Smooth muscle cell of the brain vasculature (primary cell): ENCODE results near the gene ZNF443.
A peak's percentile ranks its signal among the peaks of the same experiment; 100 is the strongest.
"Not testable (repeated sequence)": the region's sequence is repeated elsewhere in the genome, so short reads cannot be mapped to it uniquely, and the experiment has no call there.

ENCODE experiments used
- DNase-seq: peaks from one replicate; pipeline ENCODE4 v3.0.0-alpha.2; 2012; ENCODE audit warnings: low read depth, low spot score

ZNF443 gene

DNA sequence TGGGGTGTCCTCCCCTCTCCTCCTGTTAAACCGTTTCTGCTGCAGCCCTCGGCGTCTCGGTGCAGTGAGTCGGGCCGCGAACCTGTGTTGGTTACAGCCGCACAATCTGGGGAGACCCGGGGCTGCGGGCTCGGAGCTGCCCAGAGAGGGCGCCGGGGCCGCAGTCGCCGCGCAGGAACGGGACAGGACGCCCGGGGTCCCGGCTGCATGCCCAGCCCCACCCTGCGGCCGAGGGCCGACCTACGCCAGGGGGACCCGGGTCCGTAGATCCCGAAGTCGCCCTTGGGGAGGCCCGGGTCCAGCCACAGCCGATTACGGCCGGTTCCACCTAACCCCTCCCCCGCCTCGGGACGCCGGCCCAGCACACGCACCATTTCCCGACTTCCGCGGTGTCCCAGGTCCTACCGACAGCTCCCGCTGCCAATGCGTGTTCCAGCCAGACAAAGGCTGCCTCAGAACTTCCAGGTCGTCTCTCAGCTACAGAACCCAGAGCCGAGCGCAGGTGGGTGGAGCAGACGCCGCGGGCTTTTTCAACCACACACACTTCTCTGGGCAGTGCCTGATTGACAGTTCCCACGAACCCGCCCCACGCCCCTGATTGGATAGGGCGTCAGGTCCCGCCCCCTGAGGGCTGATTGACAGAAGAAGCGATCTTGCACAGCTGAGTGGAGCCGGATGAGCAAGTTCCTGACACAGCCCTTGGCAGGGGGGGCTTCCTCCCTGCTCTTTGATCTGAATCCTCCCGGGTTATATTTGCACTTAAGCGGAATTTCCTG, at the start of gene ZNF443:
ZNF443 (minus strand) TSS at position 481 of the 776 bp plus-strand sequence; CDS start at position 374, 107 bp downstream.
- peak; percentile 95 for DNase-seq

DNA sequence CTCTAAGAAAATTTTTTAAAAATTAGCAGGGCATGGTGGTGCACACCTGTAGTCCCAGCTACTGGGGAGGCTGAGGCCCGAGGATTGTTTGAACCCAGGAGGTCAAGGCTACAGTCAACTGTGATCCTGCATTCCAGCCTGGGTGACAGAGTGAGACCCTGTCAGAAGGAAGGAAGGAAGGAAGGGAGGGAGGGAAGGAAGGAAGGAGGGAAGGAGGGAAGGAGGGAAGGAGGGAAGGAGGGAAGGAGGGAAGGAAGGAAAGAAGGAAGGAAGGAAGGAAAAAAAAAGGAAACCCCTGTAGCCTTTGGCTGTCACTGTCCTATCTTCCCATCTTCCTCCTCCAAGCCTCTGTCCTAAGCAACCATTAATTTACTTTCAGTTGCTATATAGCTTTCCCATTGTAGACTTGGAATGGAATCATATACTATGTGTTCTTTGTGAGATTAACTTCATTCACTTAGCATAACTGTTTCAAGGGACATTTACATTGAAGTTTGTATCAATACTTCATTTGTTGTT, 45.5 kb upstream of the ZNF443 start:
- DNase-seq = not testable (repeated sequence)

DNA sequence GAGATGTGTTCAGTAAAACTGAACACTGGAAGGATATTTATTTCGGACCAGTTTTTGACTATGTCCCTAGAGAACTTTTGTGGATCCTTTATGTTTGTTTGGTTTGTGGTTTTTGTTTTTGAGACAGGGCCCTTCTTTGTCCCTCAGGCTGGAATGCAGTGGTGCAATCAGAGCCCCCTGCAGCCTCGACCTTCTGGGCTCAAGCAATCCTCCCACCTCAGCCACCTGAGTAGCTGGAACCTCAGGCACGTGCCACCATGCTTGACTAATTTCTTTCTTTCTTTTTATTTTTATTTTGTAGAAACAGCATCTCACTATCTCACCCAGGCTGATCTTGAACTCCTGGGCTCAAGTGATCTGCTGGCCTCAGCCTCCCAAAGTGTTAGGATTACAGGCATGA, 44.8 kb upstream of the ZNF443 start:
- no peak for DNase-seq

DNA sequence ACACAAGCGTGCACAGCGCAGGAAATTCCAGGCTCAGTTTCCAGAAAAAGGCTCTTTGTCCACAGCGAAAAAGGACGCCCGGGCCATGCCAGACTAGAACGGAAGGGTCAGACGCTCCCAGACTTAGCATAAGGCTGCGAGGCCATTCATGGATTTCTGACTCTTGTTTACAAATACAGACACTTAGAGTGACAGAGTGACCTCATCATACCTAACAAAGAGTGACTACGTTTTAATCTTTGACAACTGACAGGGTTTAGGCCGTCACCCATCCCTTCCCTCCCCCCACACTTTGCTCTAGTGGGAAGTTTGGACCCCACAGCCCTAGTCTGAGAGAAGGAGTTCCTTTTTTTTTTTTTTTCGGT, 44.2 kb upstream of the ZNF443 start:
- DNase-seq = no peak

DNA sequence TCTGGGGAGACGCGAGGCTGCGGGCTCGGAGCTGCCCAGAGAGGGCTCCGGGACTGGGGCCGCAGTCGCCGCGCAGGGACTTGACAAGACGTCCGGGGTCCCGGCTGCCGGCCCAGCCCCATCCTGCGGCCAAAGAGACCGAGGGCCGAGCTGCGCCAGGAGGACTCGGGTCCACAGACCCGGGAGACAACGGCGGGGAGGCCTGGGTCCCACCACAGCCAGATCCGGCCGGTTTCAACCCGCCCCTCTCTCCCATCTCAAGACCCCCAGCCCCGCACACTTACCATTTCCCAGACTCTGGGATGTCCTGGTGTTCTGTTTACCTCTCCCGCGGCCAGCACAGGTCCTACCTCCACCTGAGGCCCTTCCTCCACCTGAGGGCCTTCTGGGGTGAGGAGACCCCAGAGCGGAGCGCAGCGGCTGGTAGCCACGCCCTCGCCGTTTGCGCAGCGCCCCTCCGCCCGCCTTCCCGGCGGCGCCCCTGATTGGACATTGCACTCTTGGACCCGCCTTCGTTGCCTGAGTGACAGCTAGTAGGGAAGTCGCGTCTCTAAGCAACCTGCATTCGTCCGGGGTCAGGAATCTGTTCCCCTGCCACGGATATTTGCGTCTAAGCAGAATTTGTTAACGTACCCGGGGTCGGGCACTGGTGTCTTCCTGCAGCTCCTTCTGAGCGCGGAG, 43.7 kb upstream of the ZNF443 start, which contains the start of gene ZNF709:
ZNF709 (minus strand) TSS at position 446 of the 681 bp plus-strand sequence; CDS start at position 287, 159 bp downstream.
- peak; percentile 57 for DNase-seq

DNA sequence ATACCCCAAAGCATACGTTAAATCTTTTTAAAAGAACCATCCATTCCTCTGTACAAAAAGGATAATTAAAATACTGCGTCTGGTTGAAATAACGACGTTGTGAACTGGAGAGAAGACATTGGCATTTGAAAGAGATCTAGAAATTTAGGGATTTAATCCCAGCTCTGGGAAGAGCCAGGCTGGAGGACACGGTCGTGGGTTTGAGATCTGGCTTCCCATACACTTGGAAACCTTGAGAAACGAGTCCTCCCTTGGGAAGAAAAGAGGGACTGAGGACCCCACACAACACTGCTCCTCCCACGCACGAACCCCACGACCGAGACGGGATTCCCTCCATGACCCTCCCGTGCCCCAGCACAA, 43.2 kb upstream of the ZNF443 start:
- no peak for DNase-seq

DNA sequence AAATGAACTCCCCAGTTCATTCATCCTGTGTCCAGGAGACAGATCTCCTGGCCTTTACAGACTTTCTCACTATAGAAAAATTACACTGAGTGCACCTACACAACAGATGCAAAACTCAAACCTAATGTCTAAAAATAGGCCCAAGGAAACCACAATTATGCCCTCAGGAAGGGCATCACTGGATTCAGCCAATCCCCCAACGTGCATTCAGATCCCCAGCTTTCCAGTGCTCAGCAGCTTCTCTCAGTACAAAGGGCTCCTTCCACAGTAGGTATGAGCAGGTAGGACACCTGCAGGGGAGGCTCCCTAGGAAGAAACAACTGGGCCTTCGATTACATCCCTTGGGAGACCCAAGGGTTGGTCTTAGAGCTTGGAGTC, 41.7 kb upstream of the ZNF443 start:
- no peak for DNase-seq

DNA sequence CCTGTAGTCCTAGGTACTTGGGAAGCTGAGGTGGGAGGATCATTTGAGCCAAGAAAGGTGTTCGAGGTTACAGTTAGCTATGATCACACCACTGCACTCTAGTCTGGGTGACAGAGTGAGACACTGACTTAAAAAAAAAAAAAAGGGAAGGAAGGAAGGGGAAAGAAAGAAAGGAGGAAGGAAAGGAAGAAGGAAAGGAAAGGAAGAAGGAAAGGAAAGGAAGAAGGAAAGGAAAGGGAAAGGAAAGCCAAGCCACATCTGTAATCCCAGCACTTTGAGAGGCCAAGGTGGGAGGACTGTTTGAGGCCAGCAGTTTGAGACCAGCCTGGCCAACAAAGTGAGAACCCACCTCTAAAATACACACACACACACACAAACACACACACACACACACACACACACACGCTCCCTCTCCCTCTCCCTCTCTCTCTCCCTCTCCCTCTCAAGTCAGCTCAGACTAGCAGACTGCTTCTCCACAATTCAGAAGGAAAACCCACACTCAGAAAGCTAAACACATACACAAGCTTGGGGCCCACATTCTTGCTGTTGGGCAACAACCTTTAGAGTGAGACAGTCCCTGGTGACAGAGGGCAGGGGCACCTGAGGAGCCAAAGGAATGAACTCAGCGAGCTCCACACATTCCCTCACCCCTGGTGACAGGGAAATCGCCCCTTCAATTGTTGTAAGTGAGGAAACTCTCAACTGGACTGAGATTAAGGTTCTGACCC, 41.1 kb upstream of the ZNF443 start:
- DNase-seq = no peak

DNA sequence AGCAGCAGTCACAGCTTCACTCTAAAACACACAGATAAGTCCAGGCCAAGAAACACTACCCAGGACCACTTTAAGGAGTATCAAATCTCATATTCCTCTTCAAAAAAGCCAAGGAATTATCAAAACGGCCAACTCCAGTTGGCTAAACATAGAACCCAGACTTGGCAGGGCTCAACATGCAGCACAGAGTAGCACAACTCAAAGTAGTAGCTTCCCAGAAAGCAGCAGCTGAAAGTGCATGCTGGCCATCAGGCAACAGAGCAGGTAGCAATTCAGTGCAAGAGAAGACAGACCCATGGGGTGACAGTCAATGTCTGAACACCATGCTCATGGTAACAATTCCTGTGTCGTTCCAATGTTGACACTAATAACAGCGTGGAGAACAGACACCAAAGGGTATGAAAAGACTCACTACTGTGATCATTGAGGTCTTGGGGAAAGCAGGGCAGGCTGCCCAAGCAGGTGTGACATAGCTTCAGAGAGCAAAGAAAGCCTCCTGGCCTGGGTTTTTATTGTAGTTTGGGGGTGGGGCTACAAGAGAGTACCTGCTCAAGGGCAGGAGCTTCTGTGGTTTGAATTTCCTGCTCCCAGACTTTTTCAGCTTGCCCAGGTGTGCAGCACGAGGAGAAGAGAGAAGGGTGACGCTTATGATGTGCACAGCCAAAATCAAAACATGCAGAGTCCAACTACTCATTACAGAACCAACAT, 37.6 kb upstream of the ZNF443 start:
- DNase-seq = no peak

DNA sequence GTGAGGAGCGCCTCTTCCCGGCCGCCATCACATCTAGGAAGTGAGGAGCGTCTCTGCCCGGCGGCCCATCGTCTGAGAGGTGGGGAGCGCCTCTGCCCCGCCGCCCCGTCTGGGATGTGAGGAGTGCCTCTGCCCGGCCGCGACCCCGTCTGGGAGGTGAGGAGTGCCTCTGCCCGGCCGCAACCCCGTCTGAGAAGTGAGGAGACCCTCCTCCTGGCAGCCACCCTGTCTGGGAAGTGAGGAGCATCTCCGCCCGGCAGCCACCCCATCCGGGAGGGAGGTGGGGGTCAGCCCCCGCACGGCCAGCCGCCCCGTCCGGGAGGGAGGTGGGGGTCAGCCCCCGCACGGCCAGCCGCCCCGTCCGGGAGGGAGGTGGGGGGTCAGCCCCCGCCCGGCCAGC, 26.8 kb upstream of the ZNF443 start:
- DNase-seq = not testable (repeated sequence)

DNA sequence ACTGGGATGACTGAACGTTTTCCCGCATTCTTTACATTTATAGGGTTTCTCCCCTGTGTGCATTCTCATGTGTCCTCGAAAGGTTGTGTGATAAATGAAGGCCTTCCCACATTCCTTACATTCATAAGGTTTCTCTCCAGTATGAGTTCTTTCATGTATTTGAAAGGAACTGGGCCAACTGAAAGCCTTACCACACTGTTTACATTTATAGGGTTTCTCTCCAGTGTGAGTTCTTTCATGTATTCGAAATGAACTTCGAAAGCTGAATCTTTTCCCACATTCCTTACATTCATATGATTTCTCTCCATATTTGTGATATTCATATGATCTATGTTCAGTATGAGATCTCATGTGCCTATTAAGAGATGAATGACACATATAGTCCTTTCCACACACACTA, 24.4 kb upstream of the ZNF443 start:
- DNase-seq = no peak

DNA sequence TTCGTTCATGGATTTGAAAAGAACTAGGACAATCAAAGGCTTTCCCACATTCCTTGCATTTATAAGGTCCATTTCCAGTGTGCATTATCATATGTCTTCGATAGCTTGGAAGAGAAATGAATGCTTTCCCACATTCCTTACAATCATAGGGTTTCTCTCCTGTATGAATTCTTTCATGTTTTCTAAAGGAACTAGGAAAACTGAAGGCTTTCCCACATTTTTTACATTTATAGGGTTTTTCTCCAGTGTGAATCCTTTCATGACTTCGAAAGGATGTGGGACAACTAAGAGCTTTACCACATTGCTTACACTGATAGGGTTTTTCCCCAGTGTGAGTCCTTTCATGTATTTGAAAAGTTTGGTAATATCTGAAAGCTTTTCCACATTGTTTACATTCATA, 23.9 kb upstream of the ZNF443 start:
- DNase-seq = no peak

DNA sequence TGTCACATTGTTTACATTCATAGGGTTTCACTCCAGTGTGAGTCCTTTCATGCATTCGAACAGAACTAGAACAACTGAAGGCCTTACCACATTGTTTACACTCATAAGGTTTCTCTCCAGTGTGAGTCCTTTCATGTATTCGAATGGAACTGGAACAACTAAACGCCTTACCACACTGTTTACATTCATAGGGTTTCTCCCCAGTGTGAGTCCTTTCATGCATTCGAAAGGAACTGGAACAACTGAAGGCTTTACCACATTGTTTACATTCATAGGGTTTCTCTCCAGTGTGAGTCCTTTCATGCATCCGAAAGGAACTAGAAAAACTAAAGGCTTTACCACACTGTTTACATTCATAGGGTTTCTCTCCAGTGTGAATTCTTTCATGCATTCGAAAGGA, 23.3 kb upstream of the ZNF443 start:
- DNase-seq = not testable (repeated sequence)

DNA sequence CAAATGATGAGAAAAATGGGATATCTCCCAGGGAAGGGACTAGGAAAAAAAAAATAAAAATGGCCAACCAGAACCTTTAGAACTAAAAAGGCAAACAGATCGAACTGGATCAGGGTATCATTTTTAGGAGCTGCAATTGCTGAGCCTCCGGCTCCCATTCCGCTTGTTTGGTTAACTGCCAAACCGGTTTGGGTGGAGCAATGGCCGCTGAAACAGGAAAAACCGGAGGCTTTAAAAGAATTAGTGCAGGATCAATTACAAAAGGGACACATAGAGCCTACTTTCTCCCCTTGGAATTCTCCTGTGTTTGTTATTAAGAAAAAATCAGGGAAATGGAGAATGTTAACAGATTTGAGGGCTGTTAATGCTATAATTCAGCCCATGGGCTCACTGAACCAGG, 12.7 kb upstream of the ZNF443 start:
- DNase-seq = no peak

DNA sequence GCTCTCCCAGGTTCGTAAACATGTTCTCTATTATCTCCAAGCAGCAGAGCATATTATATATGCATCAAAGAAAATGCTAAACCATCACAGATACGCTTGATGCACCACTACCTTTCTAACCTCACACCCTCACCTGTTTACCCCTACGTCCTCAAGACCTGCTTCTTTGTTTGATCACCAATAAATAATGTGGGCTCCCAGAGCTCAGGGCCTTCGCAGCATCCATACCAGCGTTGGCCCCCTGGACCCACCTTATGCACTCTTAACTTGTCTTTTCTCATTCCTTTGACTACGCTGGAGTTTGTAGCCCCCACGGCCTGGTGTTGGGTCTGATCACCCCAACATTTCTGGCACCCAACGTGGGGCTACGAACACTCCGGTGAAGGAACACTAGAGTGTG, 10.0 kb upstream of the ZNF443 start:
- DNase-seq = no peak

DNA sequence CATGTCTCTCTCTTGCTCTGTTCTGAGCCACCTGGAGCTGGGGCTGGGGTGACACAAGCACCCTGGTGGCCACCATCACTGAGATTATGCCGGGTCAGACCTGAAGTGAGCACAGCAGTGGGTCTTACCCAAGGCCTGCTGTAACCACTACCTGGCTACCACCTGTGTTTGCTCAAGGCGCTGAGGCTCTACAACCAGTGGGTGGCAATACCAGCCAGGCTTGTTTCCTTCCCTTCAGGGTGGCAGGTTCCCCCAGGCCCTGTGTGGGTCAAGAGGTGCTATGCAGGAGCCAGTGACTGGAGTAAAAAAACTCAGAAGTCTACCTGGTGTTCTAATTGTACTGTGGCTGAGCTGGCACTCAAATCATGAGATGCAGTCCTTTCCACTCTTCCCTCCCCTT, 8.0 kb upstream of the ZNF443 start:
- no peak for DNase-seq

DNA sequence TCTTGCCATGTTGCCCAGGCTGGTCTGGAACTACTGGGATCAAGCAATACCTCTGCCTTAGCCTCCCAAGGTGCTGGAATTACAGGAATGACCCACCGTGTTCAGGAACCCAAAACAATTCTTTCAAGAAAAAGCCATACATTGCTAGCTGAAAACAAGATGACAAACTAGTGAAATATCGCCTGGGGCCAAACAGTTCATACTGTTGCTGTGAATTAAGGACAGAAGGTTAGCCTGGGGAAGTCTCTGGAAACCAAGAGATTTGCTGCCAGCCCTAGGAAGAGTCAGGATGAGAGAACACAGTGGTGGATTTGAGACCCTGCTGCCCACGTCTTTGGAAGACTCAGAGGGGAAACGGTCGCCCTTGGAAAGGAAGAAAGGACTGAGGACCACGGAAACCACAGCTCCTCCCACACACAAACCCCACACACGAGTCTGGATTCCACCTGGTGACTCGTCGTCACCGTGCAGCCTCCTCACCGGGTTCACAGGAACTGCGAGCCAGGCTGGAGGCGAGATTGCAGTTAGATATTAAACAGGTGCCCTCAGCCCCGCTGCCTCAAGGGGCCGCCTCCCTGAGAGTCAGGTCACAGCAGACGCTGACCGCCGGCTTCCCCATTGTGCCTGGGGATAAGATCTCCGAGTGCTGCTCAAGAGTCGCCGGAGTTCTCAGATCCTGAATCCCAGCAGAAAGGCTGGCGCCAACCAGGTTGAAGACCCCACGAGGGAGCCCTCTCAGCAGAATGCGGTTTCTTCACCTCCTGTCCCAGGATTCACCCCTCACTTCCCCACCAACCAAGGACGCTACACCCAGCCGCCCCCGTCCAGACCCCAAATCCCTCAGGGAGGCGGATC, 908 bp downstream of the ZNF443 start:
- not testable (repeated sequence) for DNase-seq

DNA sequence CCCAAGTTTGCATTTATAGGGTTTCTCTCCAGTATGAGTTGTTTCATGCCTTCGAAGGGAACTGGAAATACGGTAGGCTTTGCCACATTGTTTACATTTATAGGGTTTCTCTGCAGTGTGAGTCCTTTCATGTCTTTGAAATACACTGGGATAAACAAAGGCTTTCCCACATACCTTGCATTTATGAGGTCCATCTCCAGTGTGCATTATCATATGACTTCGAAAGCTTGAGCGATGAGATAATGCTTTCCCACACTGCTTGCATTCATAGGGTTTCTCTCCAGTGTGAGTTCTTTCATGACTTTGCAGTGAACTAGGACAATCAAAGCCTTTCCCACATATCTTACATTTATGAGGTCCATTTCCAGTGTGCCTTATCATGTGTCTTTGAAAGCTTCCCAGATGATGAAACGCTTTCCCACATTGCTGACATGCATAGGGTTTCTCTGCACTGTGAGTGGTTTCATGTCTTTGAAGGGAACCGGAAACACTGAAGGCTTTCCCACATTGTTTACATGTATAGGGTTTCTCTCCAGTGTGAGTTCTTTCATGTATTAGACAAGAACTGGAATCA, 10.0 kb downstream of the ZNF443 start:
- DNase-seq = not testable (repeated sequence)

DNA sequence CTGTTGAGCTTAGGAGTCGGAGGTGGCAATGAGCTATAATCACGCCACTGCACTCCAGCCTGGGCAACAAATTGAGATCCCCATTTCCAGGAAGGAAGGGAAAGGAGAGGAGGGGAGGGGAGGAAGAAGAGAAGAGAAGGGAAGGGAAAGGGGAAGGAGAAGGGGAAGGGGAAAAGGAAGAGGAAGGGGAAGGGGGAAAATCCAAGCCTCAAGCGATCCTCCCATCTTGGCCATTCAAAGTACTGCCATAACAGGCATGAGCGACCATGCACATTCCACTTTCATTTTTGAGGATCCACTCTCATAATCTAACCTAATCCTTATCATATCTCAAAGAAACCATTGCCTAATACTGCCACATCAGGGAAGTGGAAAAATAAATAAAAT, 14.9 kb downstream of the ZNF443 start:
- no peak for DNase-seq

DNA sequence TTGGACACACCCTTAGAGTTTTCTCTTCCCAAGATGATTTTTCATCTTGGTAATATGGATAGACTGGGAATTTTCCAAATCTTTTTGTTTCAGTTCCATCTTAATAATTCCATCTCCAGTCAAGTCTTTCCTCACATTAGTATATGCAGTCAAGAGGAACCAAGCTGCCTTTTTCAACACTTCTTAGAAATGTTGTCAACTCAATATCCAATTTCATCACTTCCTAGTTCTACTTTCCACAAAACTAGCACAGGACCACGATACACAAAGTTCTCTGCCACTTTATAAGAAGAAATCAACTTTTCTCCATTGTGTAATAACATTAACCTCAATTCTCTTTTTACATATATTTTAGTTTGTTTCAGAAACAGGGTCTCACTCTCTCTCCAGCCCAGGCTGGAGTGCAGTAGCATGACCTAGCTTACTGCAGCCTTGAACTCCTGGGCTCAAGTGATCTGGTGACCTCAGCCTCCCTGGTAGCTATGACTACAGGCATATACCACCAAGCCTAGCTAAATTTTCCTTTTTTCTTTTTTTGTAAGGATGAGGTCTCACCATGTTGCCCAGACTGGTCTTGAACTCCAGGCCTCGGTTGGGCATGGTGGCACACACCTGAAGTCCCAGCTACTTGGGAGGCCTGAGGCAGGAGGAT, 15.5 kb downstream of the ZNF443 start:
- DNase-seq = no peak
